GM12892 (cell line): ENCODE measurements around the gene SMCHD1.

Experiments
- POLR2A ChIP-seq: IDR thresholded peaks from 2 replicates; pipeline ENCODE4 v1.6.1; 2011; ENCODE audit warnings: low read depth, low read length, control low read depth
- POLR2AphosphoS5 ChIP-seq: IDR thresholded peaks from 2 replicates; pipeline ENCODE4 v1.6.1; 2011; ENCODE audit warnings: low read depth, low read length, control low read depth

GRCh38 chr18:2636126-2636631, 19.3 kb upstream of the SMCHD1 start:
- TF ChIP-seq POLR2A (no peak), POLR2AphosphoS5 (no peak)
